ENCODE measurements around the gene HSPA1A. TPM values are rescaled to one million over a fixed set of nuclear protein-coding genes. Genes with fewer than 3 reads are reported as not detected.

Gene HSPA1A
- total and polyA plus RNA-seq, 9 of the 15 experiments (the other 6 are each of a cell fraction or from before 2014, with no cell fraction given), result 2.2 to 273 (median 107) TPM

DNA sequence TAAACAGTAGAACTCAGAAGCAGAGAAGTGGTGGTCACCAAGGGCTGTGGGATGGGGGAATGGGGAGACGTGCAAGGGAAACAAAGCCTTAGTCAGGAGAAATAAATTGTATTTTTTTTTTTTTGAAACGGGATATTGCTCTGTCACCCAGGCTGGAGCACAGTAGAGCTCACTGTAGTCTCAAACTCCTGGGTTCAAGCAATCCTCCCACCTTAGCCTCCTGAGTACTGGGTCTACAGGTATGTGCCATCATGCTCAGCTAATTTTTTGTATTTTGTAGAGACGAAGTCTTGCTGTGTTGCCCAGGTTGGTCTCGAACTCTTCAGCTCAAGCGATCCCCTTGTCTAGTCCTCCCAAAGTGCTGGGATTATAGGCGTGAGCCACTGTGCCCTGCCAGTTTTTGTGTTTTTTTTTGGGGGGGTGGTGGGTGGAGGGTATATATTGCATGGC lies 15.6 kb downstream of the HSPA1A start (continued):
- TF ChIP-seq POLR2AphosphoS2 (IDR thresholded peaks at IDR 0.05; ENCODE audit: low read length) (peak; percentile 92; the same call in 1 of the 2 replicates), FOXK2 (conservative IDR thresholded peaks at IDR 0.05 in 1 of 2, IDR thresholded peaks at IDR 0.05 in 1 of 2; ENCODE audit: low read depth in 2 of 2) (no peak; a peak in 1 of 4 replicates), ZNF124 (CRISPR knock-in tag; IDR thresholded peaks at IDR 0.05) (no peak), NFIX (CRISPR knock-in tag; IDR thresholded peaks at IDR 0.05; ENCODE audit: low read depth) (no peak), SIN3A (IDR thresholded peaks at IDR 0.05; ENCODE audit: borderline replicate concordance in 2 of 2, control insufficient read depth in 1 of 2, low read depth in 2 of 2, low read length in 2 of 2) (peak; percentile 22 to 53; a peak in 2 of 4 replicates), ZNF668 (CRISPR knock-in tag; IDR thresholded peaks at IDR 0.05) (no peak), C11orf30 (IDR thresholded peaks at IDR 0.05; ENCODE audit: low read depth) (no peak), PHF21A (IDR thresholded peaks at IDR 0.05; ENCODE audit: borderline replicate concordance, low read depth) (no peak), KAT7 (CRISPR knock-in tag; IDR thresholded peaks at IDR 0.05; ENCODE audit: borderline replicate concordance) (0 out of 2 replicates have a peak, but pooled peaks have one; percentile 2), ZNF384 (IDR thresholded peaks at IDR 0.05; ENCODE audit: low read depth, low read length) (peak; percentile 4; the same call in 1 of the 2 replicates), ERF (CRISPR knock-in tag; IDR thresholded peaks at IDR 0.05) (no peak), FOXJ2 (tag; IDR thresholded peaks at IDR 0.05) (no peak), PPARD (CRISPR knock-in tag; IDR thresholded peaks at IDR 0.05) (no peak), TAF15 (IDR thresholded peaks at IDR 0.05; ENCODE audit: low read depth, low read length) (no peak), POLR3G (IDR thresholded peaks at IDR 0.05; ENCODE audit: extremely low read depth, insufficient read length, insufficient replicate concordance) (no peak), KDM5B (IDR thresholded peaks at IDR 0.05; ENCODE audit: insufficient replicate concordance, low read depth, low read length) (peak; percentile 6)
- TF ChIP-seq, protein P1, sequence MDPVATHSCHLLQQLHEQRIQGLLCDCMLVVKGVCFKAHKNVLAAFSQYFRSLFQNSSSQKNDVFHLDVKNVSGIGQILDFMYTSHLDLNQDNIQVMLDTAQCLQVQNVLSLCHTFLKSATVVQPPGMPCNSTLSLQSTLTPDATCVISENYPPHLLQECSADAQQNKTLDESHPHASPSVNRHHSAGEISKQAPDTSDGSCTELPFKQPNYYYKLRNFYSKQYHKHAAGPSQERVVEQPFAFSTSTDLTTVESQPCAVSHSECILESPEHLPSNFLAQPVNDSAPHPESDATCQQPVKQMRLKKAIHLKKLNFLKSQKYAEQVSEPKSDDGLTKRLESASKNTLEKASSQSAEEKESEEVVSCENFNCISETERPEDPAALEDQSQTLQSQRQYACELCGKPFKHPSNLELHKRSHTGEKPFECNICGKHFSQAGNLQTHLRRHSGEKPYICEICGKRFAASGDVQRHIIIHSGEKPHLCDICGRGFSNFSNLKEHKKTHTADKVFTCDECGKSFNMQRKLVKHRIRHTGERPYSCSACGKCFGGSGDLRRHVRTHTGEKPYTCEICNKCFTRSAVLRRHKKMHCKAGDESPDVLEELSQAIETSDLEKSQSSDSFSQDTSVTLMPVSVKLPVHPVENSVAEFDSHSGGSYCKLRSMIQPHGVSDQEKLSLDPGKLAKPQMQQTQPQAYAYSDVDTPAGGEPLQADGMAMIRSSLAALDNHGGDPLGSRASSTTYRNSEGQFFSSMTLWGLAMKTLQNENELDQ (CRISPR knock-in tag; IDR thresholded peaks at IDR 0.05; ENCODE audit: borderline replicate concordance), result no peak
- TF ChIP-seq, protein P2, sequence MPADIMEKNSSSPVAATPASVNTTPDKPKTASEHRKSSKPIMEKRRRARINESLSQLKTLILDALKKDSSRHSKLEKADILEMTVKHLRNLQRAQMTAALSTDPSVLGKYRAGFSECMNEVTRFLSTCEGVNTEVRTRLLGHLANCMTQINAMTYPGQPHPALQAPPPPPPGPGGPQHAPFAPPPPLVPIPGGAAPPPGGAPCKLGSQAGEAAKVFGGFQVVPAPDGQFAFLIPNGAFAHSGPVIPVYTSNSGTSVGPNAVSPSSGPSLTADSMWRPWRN (IDR thresholded peaks at IDR 0.05; ENCODE audit: low read depth), result no peak
- TF ChIP-seq, protein P3, sequence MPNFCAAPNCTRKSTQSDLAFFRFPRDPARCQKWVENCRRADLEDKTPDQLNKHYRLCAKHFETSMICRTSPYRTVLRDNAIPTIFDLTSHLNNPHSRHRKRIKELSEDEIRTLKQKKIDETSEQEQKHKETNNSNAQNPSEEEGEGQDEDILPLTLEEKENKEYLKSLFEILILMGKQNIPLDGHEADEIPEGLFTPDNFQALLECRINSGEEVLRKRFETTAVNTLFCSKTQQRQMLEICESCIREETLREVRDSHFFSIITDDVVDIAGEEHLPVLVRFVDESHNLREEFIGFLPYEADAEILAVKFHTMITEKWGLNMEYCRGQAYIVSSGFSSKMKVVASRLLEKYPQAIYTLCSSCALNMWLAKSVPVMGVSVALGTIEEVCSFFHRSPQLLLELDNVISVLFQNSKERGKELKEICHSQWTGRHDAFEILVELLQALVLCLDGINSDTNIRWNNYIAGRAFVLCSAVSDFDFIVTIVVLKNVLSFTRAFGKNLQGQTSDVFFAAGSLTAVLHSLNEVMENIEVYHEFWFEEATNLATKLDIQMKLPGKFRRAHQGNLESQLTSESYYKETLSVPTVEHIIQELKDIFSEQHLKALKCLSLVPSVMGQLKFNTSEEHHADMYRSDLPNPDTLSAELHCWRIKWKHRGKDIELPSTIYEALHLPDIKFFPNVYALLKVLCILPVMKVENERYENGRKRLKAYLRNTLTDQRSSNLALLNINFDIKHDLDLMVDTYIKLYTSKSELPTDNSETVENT (CRISPR knock-in tag; IDR thresholded peaks at IDR 0.05), result no peak
- TF ChIP-seq, protein P4, sequence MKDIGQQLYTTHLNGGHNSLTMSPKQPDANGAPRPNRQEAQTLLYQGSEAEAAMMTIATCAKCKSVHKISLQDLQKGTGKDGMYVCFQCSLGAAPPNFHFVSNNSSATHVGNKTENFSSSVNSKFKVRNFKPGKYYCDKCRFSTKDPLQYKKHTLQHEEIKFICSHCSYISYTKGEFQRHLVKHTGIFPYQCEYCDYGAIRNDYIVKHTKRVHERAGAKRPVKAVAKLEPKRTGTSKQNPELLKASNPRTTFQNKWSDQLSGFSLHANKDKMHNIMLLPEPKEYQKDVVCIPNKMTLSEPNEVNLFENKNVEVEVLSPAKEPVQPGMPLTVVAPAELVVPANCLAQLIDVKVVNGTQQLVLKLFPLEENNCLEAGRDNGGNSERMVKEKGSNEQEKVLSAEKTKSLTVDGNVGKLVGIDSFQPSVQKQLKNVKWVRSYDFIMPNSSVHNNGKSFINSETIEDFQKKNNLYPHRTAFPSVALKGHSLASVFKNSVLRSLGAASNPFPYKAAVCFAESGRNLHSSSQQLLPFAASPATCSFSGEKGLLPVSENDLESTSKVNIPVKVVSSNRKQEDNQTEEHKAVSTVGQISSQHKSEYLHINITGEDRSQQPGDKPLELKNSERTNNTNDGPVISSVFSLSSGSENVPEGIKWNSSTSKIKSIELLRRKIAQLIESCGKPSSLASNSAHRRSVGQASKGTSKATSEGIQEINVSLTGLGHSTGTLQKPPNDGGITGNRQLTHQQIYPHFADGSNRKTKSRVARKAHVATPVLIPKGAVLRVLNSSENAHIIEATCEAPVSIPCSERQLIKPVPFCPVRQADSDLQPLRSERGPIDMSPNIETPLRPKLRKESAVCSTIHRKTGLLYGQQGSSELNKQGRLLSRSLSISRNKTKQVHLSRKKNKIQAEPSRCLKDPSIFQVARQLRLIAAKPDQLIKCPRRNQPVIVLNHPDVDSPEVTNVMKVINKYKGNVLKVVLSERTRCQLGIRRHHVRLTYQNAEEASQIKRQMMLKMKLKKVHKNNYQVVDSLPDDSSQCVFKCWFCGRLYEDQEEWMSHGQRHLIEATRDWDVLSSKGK (CRISPR knock-in tag; IDR thresholded peaks at IDR 0.05), result no peak
